Stimulated activated effector memory CD8-positive, alpha-beta T cell treated with anti-CD3 and anti-CD28 coated beads, Interleukin-12 subunit alpha, Interleukin-12 subunit beta, amount 100 ng/mL, for 72 hours (primary cell): ENCODE measurements around the gene MED13L.
"Not testable (repeated sequence)": the region's sequence is repeated elsewhere in the genome, so short reads cannot be mapped to it uniquely, and the experiment has no call there.

ENCODE experiments used
- ATAC-seq: fragments of 150-1000 bp; cut with Tn5 transposase; 2 replicates; pipeline ENCODE4 v1.10.0; 2021
- DNase-seq, 2 donors: peaks; one replicate each; pipeline ENCODE4 v3.0.0; 2021 to 2022; ENCODE audit warnings: low spot score in 2 of 2
- H3K27ac Mint-ChIP-seq: one replicate; pipeline ENCODE4 v1.8.0; 2022; ENCODE audit warnings: mild to moderate bottlenecking, mixed read lengths
- H3K36me3 Mint-ChIP-seq: one replicate; pipeline ENCODE4 v1.8.0; 2022; ENCODE audit warnings: mild to moderate bottlenecking, mixed read lengths
- H3K4me1 Mint-ChIP-seq: one replicate; pipeline ENCODE4 v1.8.0; 2022; ENCODE audit warnings: mixed read lengths
- H3K4me3 Mint-ChIP-seq: one replicate; pipeline ENCODE4 v1.8.0; 2022; ENCODE audit warnings: mild to moderate bottlenecking, mixed read lengths
- H3K9me3 Mint-ChIP-seq: one replicate; pipeline ENCODE4 v1.8.0; 2022; ENCODE audit warnings: mixed read lengths

MED13L gene

GRCh38 chr12:116142936-116143898, 134.3 kb downstream of the MED13L start:
- DNase-seq (no peak), ATAC-seq (peak; percentile 91)
- Mint-ChIP-seq H3K4me3 (peak overlapping the region; percentile 21), H3K9me3 (no peaks in the 10 kb centered on the region), H3K27ac (peak overlapping the region; percentile 66), H3K4me1 (peaks cover 53% of the 10 kb centered on the region), H3K36me3 (peaks cover 6% of the 10 kb centered on the region)

GRCh38 chr12:116141833-116142162, 135.7 kb downstream of the MED13L start:
- DNase-seq: no peak
- peaks cover 6% of the 10 kb centered on the region for H3K36me3 Mint-ChIP-seq
- no peak overlapping the region for H3K4me3 Mint-ChIP-seq
- no peaks in the 10 kb centered on the region for H3K9me3 Mint-ChIP-seq
- no peak for ATAC-seq
- H3K27ac Mint-ChIP-seq: peak overlapping the region; percentile 11
- peaks cover 61% of the 10 kb centered on the region for H3K4me1 Mint-ChIP-seq

GRCh38 chr12:116141110-116141832, 136.2 kb downstream of the MED13L start:
- ATAC-seq: no peak
- H3K27ac Mint-ChIP-seq: peak overlapping the region; percentile 11
- DNase-seq: no peak
- H3K9me3 Mint-ChIP-seq: no peaks in the 10 kb centered on the region
- peaks cover 9% of the 10 kb centered on the region for H3K36me3 Mint-ChIP-seq
- peaks cover 66% of the 10 kb centered on the region for H3K4me1 Mint-ChIP-seq
- H3K4me3 Mint-ChIP-seq: no peak overlapping the region

- H3K27ac Mint-ChIP-seq: no peak overlapping the region
- ATAC-seq (no peak), DNase-seq (no peak)
- peaks cover 12% of the 10 kb centered on the region for H3K36me3 Mint-ChIP-seq
- H3K4me1 Mint-ChIP-seq: peaks cover 73% of the 10 kb centered on the region
- H3K4me3 Mint-ChIP-seq: no peak overlapping the region
- no peaks in the 10 kb centered on the region for H3K9me3 Mint-ChIP-seq
These were observed 137.0 kb downstream of the MED13L start for GRCh38 chr12:116140529-116140928.

- H3K27ac Mint-ChIP-seq: peak overlapping the region; percentile 10
- DNase-seq: no peak
- no peak for ATAC-seq
- peaks cover 74% of the 10 kb centered on the region for H3K4me1 Mint-ChIP-seq
- no peaks in the 10 kb centered on the region for H3K9me3 Mint-ChIP-seq
- H3K36me3 Mint-ChIP-seq: peaks cover 12% of the 10 kb centered on the region
- H3K4me3 Mint-ChIP-seq: no peak overlapping the region
These were observed 138.7 kb downstream of the MED13L start for GRCh38 chr12:116138781-116139180.

GRCh38 chr12:116138364-116138763, 139.1 kb downstream of the MED13L start:
- peaks cover 8% of the 10 kb centered on the region for H3K36me3 Mint-ChIP-seq
- peaks cover 74% of the 10 kb centered on the region for H3K4me1 Mint-ChIP-seq
- ATAC-seq (no peak), DNase-seq (no peak)
- no peak overlapping the region for H3K4me3 Mint-ChIP-seq
- H3K9me3 Mint-ChIP-seq: no peaks in the 10 kb centered on the region
- peak overlapping the region; percentile 10 for H3K27ac Mint-ChIP-seq

- ATAC-seq (no peak), DNase-seq (no peak)
- H3K9me3 Mint-ChIP-seq: no peaks in the 10 kb centered on the region
- peaks cover 6% of the 10 kb centered on the region for H3K36me3 Mint-ChIP-seq
- H3K4me1 Mint-ChIP-seq: peaks cover 78% of the 10 kb centered on the region
- H3K27ac Mint-ChIP-seq: peak overlapping the region; percentile 93
- peak overlapping the region; percentile 65 for H3K4me3 Mint-ChIP-seq
These were observed 140.2 kb downstream of the MED13L start for GRCh38 chr12:116137318-116137717.

- peak; percentile 77 for ATAC-seq
- Mint-ChIP-seq H3K36me3 (peaks cover 6% of the 10 kb centered on the region), H3K4me3 (peak overlapping the region; percentile 65), H3K9me3 (no peaks in the 10 kb centered on the region), H3K4me1 (peaks cover 71% of the 10 kb centered on the region), H3K27ac (peak overlapping the region; percentile 93)
- DNase-seq: no peak
These were observed 141.2 kb downstream of the MED13L start for GRCh38 chr12:116136340-116136739.

- peak overlapping the region; percentile 65 for H3K4me3 Mint-ChIP-seq
These were observed 142.1 kb downstream of the MED13L start for GRCh38 chr12:116135209-116135930.

GRCh38 chr12:116133636-116134214, 143.8 kb downstream of the MED13L start:
- no peaks in the 10 kb centered on the region for H3K9me3 Mint-ChIP-seq
- H3K4me3 Mint-ChIP-seq: no peak overlapping the region
- H3K4me1 Mint-ChIP-seq: peaks cover 68% of the 10 kb centered on the region
- DNase-seq (no peak), ATAC-seq (no peak)
- H3K27ac Mint-ChIP-seq: peak overlapping the region; percentile 29
- peaks cover 6% of the 10 kb centered on the region for H3K36me3 Mint-ChIP-seq

More at GRCh38 chr12:116135209-116135930, 142.1 kb downstream of the MED13L start:
- DNase-seq (no peak), ATAC-seq (peak; percentile 62)
- Mint-ChIP-seq H3K27ac (peak overlapping the region; percentile 93), H3K4me1 (peaks cover 75% of the 10 kb centered on the region), H3K9me3 (no peaks in the 10 kb centered on the region), H3K36me3 (peaks cover 6% of the 10 kb centered on the region)

GRCh38 chr12:116133149-116133548, 144.3 kb downstream of the MED13L start:
- peaks cover 62% of the 10 kb centered on the region for H3K4me1 Mint-ChIP-seq
- ATAC-seq: no peak
- no peaks in the 10 kb centered on the region for H3K9me3 Mint-ChIP-seq
- H3K27ac Mint-ChIP-seq: peak overlapping the region; percentile 29
- H3K4me3 Mint-ChIP-seq: no peak overlapping the region
- H3K36me3 Mint-ChIP-seq: peaks cover 6% of the 10 kb centered on the region
- no peak for DNase-seq

GRCh38 chr12:116131987-116132386, 145.5 kb downstream of the MED13L start:
- not testable (repeated sequence) for H3K27ac Mint-ChIP-seq, ATAC-seq, H3K9me3 Mint-ChIP-seq, H3K36me3 Mint-ChIP-seq, DNase-seq, H3K4me3 Mint-ChIP-seq
- H3K4me1 Mint-ChIP-seq: peaks cover 64% of the 10 kb centered on the region

GRCh38 chr12:116131176-116131575, 146.3 kb downstream of the MED13L start:
- Mint-ChIP-seq H3K4me1 (peaks cover 56% of the 10 kb centered on the region), H3K9me3 (no peaks in the 10 kb centered on the region), H3K27ac (no peak overlapping the region), H3K4me3 (no peak overlapping the region), H3K36me3 (peaks cover 2% of the 10 kb centered on the region)
- no peak for ATAC-seq
- no peak for DNase-seq

GRCh38 chr12:116130431-116130830, 147.1 kb downstream of the MED13L start:
- H3K27ac Mint-ChIP-seq: no peak overlapping the region

GRCh38 chr12:116128779-116129178, 148.7 kb downstream of the MED13L start:
- ATAC-seq (no peak), DNase-seq (no peak)
- no peak overlapping the region for H3K27ac Mint-ChIP-seq
- H3K4me3 Mint-ChIP-seq: no peak overlapping the region
- no peaks in the 10 kb centered on the region for H3K9me3 Mint-ChIP-seq
- no peaks in the 10 kb centered on the region for H3K36me3 Mint-ChIP-seq
- H3K4me1 Mint-ChIP-seq: peaks cover 38% of the 10 kb centered on the region

More at GRCh38 chr12:116130431-116130830, 147.1 kb downstream of the MED13L start:
- Mint-ChIP-seq H3K9me3 (no peaks in the 10 kb centered on the region), H3K36me3 (no peaks in the 10 kb centered on the region), H3K4me3 (no peak overlapping the region), H3K4me1 (peaks cover 48% of the 10 kb centered on the region)
- DNase-seq: no peak
- no peak for ATAC-seq
